Thyroid gland (tissue), 4 donors: ENCODE measurements around the gene TOM1L2.

Source experiments
- POLR2A ChIP-seq, 2 donors: fragments of 450-650 bp; IDR thresholded peaks; one replicate each; pipeline ENCODE4 v1.6.1; 2017; ENCODE audit warnings: antibody characterized with exemption in 2 of 2, mild to moderate bottlenecking in 2 of 2, moderate library complexity in 1 of 2
- TF ChIP-seq, protein P1 (sequence below), 6 experiments: fragments of 200-600 bp in 3 of 6; fragments of 450-650 bp in 3 of 6; sonication (generic) in 3 of 6; IDR thresholded peaks; one replicate each; pipeline ENCODE4 v1.5.1; 2016 to 2019; ENCODE audit warnings: antibody characterized with exemption in 6 of 6, mild to moderate bottlenecking in 2 of 6, inconsistent platforms in 1 of 6, moderate library complexity in 1 of 6

DNA sequence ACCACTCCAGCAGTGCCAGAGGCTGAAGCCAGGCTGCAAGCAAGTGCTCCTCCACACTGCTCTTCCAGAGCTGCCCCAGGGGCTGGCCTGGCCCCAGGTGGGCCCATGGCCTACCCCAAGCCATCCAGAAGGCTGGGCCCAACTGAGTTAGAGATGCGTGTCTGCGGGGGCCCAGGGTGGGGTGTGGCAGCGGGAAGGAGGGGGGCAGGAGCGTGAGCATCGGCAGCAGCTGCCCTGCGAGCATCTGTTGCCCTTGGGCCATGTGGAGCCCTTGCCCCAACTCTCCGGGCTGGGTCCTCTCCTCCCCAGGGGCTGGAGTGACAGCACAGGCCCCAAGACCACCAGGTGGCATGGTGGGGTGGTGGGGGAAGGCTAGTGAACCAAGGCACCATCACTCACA is 128.1 kb downstream of the TOM1L2 start:
- TF ChIP-seq, protein P1, sequence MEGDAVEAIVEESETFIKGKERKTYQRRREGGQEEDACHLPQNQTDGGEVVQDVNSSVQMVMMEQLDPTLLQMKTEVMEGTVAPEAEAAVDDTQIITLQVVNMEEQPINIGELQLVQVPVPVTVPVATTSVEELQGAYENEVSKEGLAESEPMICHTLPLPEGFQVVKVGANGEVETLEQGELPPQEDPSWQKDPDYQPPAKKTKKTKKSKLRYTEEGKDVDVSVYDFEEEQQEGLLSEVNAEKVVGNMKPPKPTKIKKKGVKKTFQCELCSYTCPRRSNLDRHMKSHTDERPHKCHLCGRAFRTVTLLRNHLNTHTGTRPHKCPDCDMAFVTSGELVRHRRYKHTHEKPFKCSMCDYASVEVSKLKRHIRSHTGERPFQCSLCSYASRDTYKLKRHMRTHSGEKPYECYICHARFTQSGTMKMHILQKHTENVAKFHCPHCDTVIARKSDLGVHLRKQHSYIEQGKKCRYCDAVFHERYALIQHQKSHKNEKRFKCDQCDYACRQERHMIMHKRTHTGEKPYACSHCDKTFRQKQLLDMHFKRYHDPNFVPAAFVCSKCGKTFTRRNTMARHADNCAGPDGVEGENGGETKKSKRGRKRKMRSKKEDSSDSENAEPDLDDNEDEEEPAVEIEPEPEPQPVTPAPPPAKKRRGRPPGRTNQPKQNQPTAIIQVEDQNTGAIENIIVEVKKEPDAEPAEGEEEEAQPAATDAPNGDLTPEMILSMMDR (IDR thresholded peaks at IDR 0.05) = no peak
- no peak for TF ChIP-seq POLR2A (IDR thresholded peaks at IDR 0.05)
